HepG2 (cell line): ENCODE data around the gene GLS2. TPM values are rescaled to one million over a fixed set of nuclear protein-coding genes. Genes with fewer than 3 reads are reported as not detected.
A peak's percentile ranks its signal among the peaks of the same experiment; 100 is the strongest.

Experiments used
- ARHGAP35 ChIP-seq: sonication (generic); formaldehyde crosslinking; IDR thresholded peaks from 2 replicates; pipeline ENCODE4 v1.9.0; 2022; ENCODE audit warnings: mild to moderate bottlenecking, inconsistent platforms, moderate library complexity, missing genetic modification reagents, borderline replicate concordance
- ELF3 ChIP-seq: IDR thresholded peaks from 2 replicates; pipeline ENCODE4 v1.6.1; 2016; ENCODE audit warnings: missing genetic modification reagents, missing compliant biosample characterization
- NBN ChIP-seq: fragments of 450-650 bp; conservative IDR thresholded peaks from 2 replicates; pipeline ENCODE4 v1.6.1; 2017
- RNF219 ChIP-seq: sonication (generic); formaldehyde crosslinking; IDR thresholded peaks from 2 replicates; pipeline ENCODE4 v1.5.0; 2020; ENCODE audit warnings: mild to moderate bottlenecking, missing genetic modification reagents
- SETDB1 ChIP-seq: sonication (generic); formaldehyde crosslinking; IDR thresholded peaks from 2 replicates; pipeline ENCODE4 v1.5.1; 2020; ENCODE audit warnings: missing genetic modification reagents, mild to moderate bottlenecking, borderline replicate concordance
- SRSF4 ChIP-seq: fragments of 200-400 bp; formaldehyde crosslinking; IDR thresholded peaks from one replicate; pipeline ENCODE4 v1.6.1; 2018; ENCODE audit warnings: mild to moderate bottlenecking, low read depth, low read length, moderate library complexity; ENCODE audit not compliant: poor library complexity, severe bottlenecking
- SRY ChIP-seq: sonication (generic); formaldehyde crosslinking; IDR thresholded peaks from 2 replicates; pipeline ENCODE4 v1.8.0; 2022; ENCODE audit warnings: mild to moderate bottlenecking, missing genetic modification reagents
- TGIF2 ChIP-seq: IDR thresholded peaks from 2 replicates; pipeline ENCODE4 v1.6.1; 2016; ENCODE audit warnings: control low read depth, missing compliant biosample characterization
- ZKSCAN5 ChIP-seq: sonication (generic); formaldehyde crosslinking; IDR thresholded peaks from 2 replicates; pipeline ENCODE4 v1.5.1; 2020; ENCODE audit warnings: mild to moderate bottlenecking, missing genetic modification reagents
- ZNF569 ChIP-seq: sonication (generic); formaldehyde crosslinking; IDR thresholded peaks from 2 replicates; pipeline ENCODE4 v1.5.0; 2020; ENCODE audit warnings: mild to moderate bottlenecking, missing genetic modification reagents, moderate library complexity, borderline replicate concordance
- ZNF576 ChIP-seq: sonication (generic); formaldehyde crosslinking; IDR thresholded peaks from 2 replicates; pipeline ENCODE4 v1.4.0; 2020; ENCODE audit warnings: mild to moderate bottlenecking, missing genetic modification reagents
- ZNF704 ChIP-seq: sonication (generic); formaldehyde crosslinking; IDR thresholded peaks from 2 replicates; pipeline ENCODE4 v1.8.1; 2023; ENCODE audit warnings: mild to moderate bottlenecking, inconsistent platforms, moderate library complexity, missing genetic modification reagents, borderline replicate concordance
- ZNF768 ChIP-seq: sonication (generic); formaldehyde crosslinking; IDR thresholded peaks from 2 replicates; pipeline ENCODE4 v1.4.0; 2020; ENCODE audit warnings: missing genetic modification reagents
- polyA plus RNA-seq, 8 experiments: library from polyadenylated mRNA; depleted of rRNA in 3 of 8; stranded (reverse) in 7 of 8; unstranded in 1 of 8; fragments of >200 nt; fragmentation: Illumina TruSeq in 4 of 8; extraction: Trizol in 4 of 8; gene quantifications; 2 replicates each; pipeline versions ENCODE4 v1.2.1 to v1.2.3, GENCODE V29; 2011 to 2016; ENCODE audit warnings: low read depth in 4 of 8, missing spikeins in 1 of 8, mixed read lengths in 1 of 8; ENCODE audit not compliant: insufficient read depth in 1 of 8
- total RNA-seq, 5 experiments: library from RNA; depleted of rRNA; stranded (reverse); fragments of >200 nt; fragmentation: Illumina TruSeq; extraction: Trizol; gene quantifications; 2 replicates each; pipeline ENCODE4 v1.2.3, GENCODE V29; 2016; ENCODE audit warnings: low read depth in 1 of 5
- TF ChIP-seq, protein P1 (sequence below): sonication (generic); formaldehyde crosslinking; IDR thresholded peaks from 2 replicates; pipeline ENCODE4 v1.4.0; 2020; ENCODE audit warnings: mild to moderate bottlenecking, missing genetic modification reagents
- TF ChIP-seq, protein P2 (sequence below): sonication (generic); formaldehyde crosslinking; IDR thresholded peaks from 2 replicates; pipeline ENCODE4 v1.4.0; 2020; ENCODE audit warnings: missing genetic modification reagents, borderline replicate concordance
- TF ChIP-seq, protein P3 (sequence below): sonication (generic); formaldehyde crosslinking; IDR thresholded peaks from 2 replicates; pipeline ENCODE4 v1.5.1; 2020; ENCODE audit warnings: missing genetic modification reagents, mild to moderate bottlenecking, borderline replicate concordance

The GLS2 gene
- total and polyA plus RNA-seq, 2 of the 13 experiments (the other 11 are each of a cell fraction or from before 2014, with no cell fraction given), result 8.6 to 12.2 TPM

DNA sequence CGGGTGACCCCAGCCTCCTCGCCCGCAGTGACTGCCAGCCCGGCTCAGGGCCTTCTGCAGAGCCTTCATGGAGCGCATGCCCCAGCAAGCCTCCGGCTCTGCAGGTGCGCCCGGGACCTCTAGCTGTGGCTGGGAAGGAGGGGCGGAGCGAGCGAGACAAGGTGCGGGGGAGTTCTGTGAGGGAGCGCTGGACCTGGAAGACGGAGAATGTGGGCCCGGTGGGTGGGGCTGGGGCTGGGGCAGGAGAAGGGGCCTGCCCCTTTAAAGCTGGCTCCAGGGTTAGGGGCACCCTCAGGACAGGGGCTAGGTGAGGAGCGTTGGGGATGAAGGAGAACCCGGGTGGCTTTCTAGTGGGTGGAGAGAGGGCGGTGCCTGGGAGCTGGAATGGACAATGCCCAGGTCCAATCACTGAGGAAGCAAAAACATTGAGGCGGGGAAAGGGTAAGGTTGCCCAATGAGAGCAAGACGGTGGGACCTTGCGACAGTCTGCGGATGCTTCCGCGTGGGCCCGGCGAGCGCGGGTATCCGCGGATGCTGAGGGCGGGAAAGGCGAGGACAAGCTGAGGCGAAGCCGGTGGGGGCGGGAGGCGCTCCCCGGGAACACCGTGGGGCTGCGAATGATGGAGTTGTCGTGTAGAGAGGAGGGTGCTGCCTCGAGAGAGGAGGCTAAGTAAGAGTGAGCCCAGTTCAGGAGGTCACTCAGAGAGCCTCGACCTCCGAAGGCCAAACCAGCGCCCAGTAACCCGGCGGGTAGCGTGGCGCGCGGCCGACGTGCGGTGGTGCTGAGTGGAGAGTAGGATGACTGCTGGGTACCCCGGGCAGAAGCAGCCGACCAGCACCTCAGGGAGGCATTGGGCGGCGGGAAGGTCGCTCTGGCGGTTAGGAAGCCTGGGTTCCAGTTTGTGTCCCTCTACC is at the start of gene GLS2 (continued):
- TF ChIP-seq ZNF576 (CRISPR knock-in tag), result 0 out of 2 replicates have a peak, but pooled peaks have one; percentile 71
- no peak for TF ChIP-seq RNF219
- peak; percentile 83 for TF ChIP-seq ZNF704 (CRISPR knock-in tag)
- TF ChIP-seq, protein P1, sequence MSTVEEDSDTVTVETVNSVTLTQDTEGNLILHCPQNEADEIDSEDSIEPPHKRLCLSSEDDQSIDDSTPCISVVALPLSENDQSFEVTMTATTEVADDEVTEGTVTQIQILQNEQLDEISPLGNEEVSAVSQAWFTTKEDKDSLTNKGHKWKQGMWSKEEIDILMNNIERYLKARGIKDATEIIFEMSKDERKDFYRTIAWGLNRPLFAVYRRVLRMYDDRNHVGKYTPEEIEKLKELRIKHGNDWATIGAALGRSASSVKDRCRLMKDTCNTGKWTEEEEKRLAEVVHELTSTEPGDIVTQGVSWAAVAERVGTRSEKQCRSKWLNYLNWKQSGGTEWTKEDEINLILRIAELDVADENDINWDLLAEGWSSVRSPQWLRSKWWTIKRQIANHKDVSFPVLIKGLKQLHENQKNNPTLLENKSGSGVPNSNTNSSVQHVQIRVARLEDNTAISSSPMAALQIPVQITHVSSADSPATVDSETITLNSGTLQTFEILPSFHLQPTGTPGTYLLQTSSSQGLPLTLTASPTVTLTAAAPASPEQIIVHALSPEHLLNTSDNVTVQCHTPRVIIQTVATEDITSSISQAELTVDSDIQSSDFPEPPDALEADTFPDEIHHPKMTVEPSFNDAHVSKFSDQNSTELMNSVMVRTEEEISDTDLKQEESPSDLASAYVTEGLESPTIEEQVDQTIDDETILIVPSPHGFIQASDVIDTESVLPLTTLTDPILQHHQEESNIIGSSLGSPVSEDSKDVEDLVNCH (CRISPR knock-in tag), result no peak
- no peak for TF ChIP-seq ZNF569
- TF ChIP-seq, protein P2, sequence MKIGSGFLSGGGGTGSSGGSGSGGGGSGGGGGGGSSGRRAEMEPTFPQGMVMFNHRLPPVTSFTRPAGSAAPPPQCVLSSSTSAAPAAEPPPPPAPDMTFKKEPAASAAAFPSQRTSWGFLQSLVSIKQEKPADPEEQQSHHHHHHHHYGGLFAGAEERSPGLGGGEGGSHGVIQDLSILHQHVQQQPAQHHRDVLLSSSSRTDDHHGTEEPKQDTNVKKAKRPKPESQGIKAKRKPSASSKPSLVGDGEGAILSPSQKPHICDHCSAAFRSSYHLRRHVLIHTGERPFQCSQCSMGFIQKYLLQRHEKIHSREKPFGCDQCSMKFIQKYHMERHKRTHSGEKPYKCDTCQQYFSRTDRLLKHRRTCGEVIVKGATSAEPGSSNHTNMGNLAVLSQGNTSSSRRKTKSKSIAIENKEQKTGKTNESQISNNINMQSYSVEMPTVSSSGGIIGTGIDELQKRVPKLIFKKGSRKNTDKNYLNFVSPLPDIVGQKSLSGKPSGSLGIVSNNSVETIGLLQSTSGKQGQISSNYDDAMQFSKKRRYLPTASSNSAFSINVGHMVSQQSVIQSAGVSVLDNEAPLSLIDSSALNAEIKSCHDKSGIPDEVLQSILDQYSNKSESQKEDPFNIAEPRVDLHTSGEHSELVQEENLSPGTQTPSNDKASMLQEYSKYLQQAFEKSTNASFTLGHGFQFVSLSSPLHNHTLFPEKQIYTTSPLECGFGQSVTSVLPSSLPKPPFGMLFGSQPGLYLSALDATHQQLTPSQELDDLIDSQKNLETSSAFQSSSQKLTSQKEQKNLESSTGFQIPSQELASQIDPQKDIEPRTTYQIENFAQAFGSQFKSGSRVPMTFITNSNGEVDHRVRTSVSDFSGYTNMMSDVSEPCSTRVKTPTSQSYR (CRISPR knock-in tag), result peak; percentile 67; the same call in 1 of the 2 replicates
- peak; percentile 79; the same call in 1 of the 2 replicates for TF ChIP-seq TGIF2 (CRISPR knock-in tag)
- no peak for TF ChIP-seq SRSF4
- TF ChIP-seq, protein P3, sequence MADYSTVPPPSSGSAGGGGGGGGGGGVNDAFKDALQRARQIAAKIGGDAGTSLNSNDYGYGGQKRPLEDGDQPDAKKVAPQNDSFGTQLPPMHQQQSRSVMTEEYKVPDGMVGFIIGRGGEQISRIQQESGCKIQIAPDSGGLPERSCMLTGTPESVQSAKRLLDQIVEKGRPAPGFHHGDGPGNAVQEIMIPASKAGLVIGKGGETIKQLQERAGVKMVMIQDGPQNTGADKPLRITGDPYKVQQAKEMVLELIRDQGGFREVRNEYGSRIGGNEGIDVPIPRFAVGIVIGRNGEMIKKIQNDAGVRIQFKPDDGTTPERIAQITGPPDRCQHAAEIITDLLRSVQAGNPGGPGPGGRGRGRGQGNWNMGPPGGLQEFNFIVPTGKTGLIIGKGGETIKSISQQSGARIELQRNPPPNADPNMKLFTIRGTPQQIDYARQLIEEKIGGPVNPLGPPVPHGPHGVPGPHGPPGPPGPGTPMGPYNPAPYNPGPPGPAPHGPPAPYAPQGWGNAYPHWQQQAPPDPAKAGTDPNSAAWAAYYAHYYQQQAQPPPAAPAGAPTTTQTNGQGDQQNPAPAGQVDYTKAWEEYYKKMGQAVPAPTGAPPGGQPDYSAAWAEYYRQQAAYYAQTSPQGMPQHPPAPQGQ (CRISPR knock-in tag), result no peak
- no peak for TF ChIP-seq NBN
- no peak for TF ChIP-seq SETDB1 (CRISPR knock-in tag)
- peak; percentile 70; the same call in 1 of the 2 replicates for TF ChIP-seq ELF3
- TF ChIP-seq ZNF768, result peak; percentile 45; the same call in 1 of the 2 replicates
- TF ChIP-seq ARHGAP35 (CRISPR knock-in tag), result no peak; the same call in 1 of the 2 replicates
- no peak for TF ChIP-seq ZKSCAN5 (CRISPR knock-in tag)
- peak; percentile 76; the same call in 1 of the 2 replicates for TF ChIP-seq SRY (CRISPR knock-in tag)
